HepG2 (cell line): Measurements from ENCODE around the gene LRRC73. TPM values are rescaled to one million over a fixed set of nuclear protein-coding genes. Genes with fewer than 3 reads are reported as not detected.

Source experiments
- ADNP ChIP-seq: sonication (generic); formaldehyde crosslinking; IDR thresholded peaks from 2 replicates; pipeline ENCODE4 v1.4.0; 2020; ENCODE audit warnings: missing genetic modification reagents
- AKAP8 ChIP-seq: sonication (generic); formaldehyde crosslinking; IDR thresholded peaks from 2 replicates; pipeline ENCODE4 v1.5.1; 2020; ENCODE audit warnings: mild to moderate bottlenecking, missing genetic modification reagents
- ARHGAP35 ChIP-seq: sonication (generic); formaldehyde crosslinking; IDR thresholded peaks from 2 replicates; pipeline ENCODE4 v1.9.0; 2022; ENCODE audit warnings: mild to moderate bottlenecking, inconsistent platforms, moderate library complexity, missing genetic modification reagents, borderline replicate concordance
- ATAD3A ChIP-seq: sonication (generic); formaldehyde crosslinking; IDR thresholded peaks from 2 replicates; pipeline ENCODE4 v1.4.0; 2020; ENCODE audit warnings: missing genetic modification reagents
- ATF7 ChIP-seq, 2 experiments: fragments of 450-650 bp in 1 of 2; sonication (generic) in 1 of 2; formaldehyde crosslinking in 1 of 2; IDR thresholded peaks; 2 replicates each; pipeline versions ENCODE4 v1.4.0 to v1.6.1; 2016 to 2020; ENCODE audit warnings: antibody characterized with exemption in 1 of 2, mild to moderate bottlenecking in 1 of 2, missing genetic modification reagents in 1 of 2
- CC2D1A ChIP-seq: sonication (generic); formaldehyde crosslinking; IDR thresholded peaks from 2 replicates; pipeline ENCODE4 v1.8.1; 2023; ENCODE audit warnings: mild to moderate bottlenecking, missing genetic modification reagents
- EEA1 ChIP-seq: sonication (generic); formaldehyde crosslinking; IDR thresholded peaks from 2 replicates; pipeline ENCODE4 v1.5.1; 2020; ENCODE audit warnings: mild to moderate bottlenecking, missing genetic modification reagents, borderline replicate concordance
- FIP1L1 ChIP-seq: fragments of 200-400 bp; formaldehyde crosslinking; IDR thresholded peaks from 2 replicates; pipeline ENCODE4 v1.6.1; 2018; ENCODE audit warnings: low read depth, mild to moderate bottlenecking, low read length, moderate library complexity, borderline replicate concordance; ENCODE audit not compliant: insufficient read depth
- FOXM1 ChIP-seq: sonication (generic); formaldehyde crosslinking; IDR thresholded peaks from 2 replicates; pipeline ENCODE4 v1.5.0; 2020; ENCODE audit warnings: missing genetic modification reagents
- GATAD2A ChIP-seq: IDR thresholded peaks from 2 replicates; pipeline ENCODE4 v1.6.1; 2016
- KDM2A ChIP-seq: sonication (generic); formaldehyde crosslinking; IDR thresholded peaks from 2 replicates; pipeline ENCODE4 v1.4.0; 2020; ENCODE audit warnings: low read depth, missing genetic modification reagents, borderline replicate concordance
- MZF1 ChIP-seq: sonication (generic); formaldehyde crosslinking; IDR thresholded peaks from 2 replicates; pipeline ENCODE4 v1.8.1; 2023; ENCODE audit warnings: mild to moderate bottlenecking, missing genetic modification reagents, borderline replicate concordance
- RFXANK ChIP-seq: IDR thresholded peaks from 2 replicates; pipeline ENCODE4 v1.6.1; 2016
- SMAD9 ChIP-seq: sonication (generic); formaldehyde crosslinking; IDR thresholded peaks from 2 replicates; pipeline ENCODE4 v1.5.1; 2020; ENCODE audit warnings: mild to moderate bottlenecking, missing genetic modification reagents
- SP2 ChIP-seq: sonication (generic); formaldehyde crosslinking; IDR thresholded peaks from 2 replicates; pipeline ENCODE4 v1.5.1; 2020; ENCODE audit warnings: mild to moderate bottlenecking, missing genetic modification reagents
- TFE3 ChIP-seq: IDR thresholded peaks from 2 replicates; pipeline ENCODE4 v1.6.1; 2016
- ZBTB38 ChIP-seq: sonication (generic); formaldehyde crosslinking; IDR thresholded peaks from 2 replicates; pipeline ENCODE4 v1.5.1; 2020; ENCODE audit warnings: mild to moderate bottlenecking, missing genetic modification reagents
- ZC3H4 ChIP-seq: sonication (generic); formaldehyde crosslinking; IDR thresholded peaks from 2 replicates; pipeline ENCODE4 v1.4.0; 2020; ENCODE audit warnings: missing genetic modification reagents, borderline replicate concordance
- ZKSCAN5 ChIP-seq: sonication (generic); formaldehyde crosslinking; IDR thresholded peaks from 2 replicates; pipeline ENCODE4 v1.5.1; 2020; ENCODE audit warnings: mild to moderate bottlenecking, missing genetic modification reagents
- ZNF207 ChIP-seq: fragments of 450-650 bp; IDR thresholded peaks from 2 replicates; pipeline ENCODE4 v1.6.1; 2016; ENCODE audit warnings: antibody characterized with exemption, borderline replicate concordance
- ZNF30 ChIP-seq: sonication (generic); formaldehyde crosslinking; IDR thresholded peaks from 2 replicates; pipeline ENCODE4 v1.5.0; 2020; ENCODE audit warnings: mild to moderate bottlenecking, missing genetic modification reagents
- ZNF331 ChIP-seq: sonication (generic); formaldehyde crosslinking; IDR thresholded peaks from 2 replicates; pipeline ENCODE4 v1.4.0; 2020; ENCODE audit warnings: missing genetic modification reagents
- ZNF383 ChIP-seq: sonication (generic); formaldehyde crosslinking; IDR thresholded peaks from 2 replicates; pipeline ENCODE4 v1.4.0; 2020; ENCODE audit warnings: missing genetic modification reagents, mild to moderate bottlenecking, borderline replicate concordance
- ZNF44 ChIP-seq: sonication (generic); formaldehyde crosslinking; IDR thresholded peaks from 2 replicates; pipeline ENCODE4 v1.5.1; 2020; ENCODE audit warnings: mild to moderate bottlenecking, missing genetic modification reagents
- ZNF619 ChIP-seq: sonication (generic); formaldehyde crosslinking; IDR thresholded peaks from 2 replicates; pipeline ENCODE4 v1.4.0; 2020; ENCODE audit warnings: mild to moderate bottlenecking, missing genetic modification reagents
- ZNF678 ChIP-seq: sonication (generic); formaldehyde crosslinking; IDR thresholded peaks from 2 replicates; pipeline ENCODE4 v1.4.0; 2020; ENCODE audit warnings: mild to moderate bottlenecking, missing genetic modification reagents
- ZNF710 ChIP-seq: sonication (generic); formaldehyde crosslinking; IDR thresholded peaks from 2 replicates; pipeline ENCODE4 v1.5.0; 2020; ENCODE audit warnings: mild to moderate bottlenecking, missing genetic modification reagents, borderline replicate concordance
- ZNF788 ChIP-seq: sonication (generic); formaldehyde crosslinking; IDR thresholded peaks from 2 replicates; pipeline ENCODE4 v1.5.0; 2020; ENCODE audit warnings: mild to moderate bottlenecking, missing genetic modification reagents, borderline replicate concordance
- polyA plus RNA-seq, 8 experiments: library from polyadenylated mRNA; depleted of rRNA in 3 of 8; stranded (reverse) in 7 of 8; unstranded in 1 of 8; fragments of >200 nt; fragmentation: Illumina TruSeq in 4 of 8; extraction: Trizol in 4 of 8; gene quantifications; 2 replicates each; pipeline versions ENCODE4 v1.2.1 to v1.2.3, GENCODE V29; 2011 to 2016; ENCODE audit warnings: low read depth in 4 of 8, missing spikeins in 1 of 8, mixed read lengths in 1 of 8; ENCODE audit not compliant: insufficient read depth in 1 of 8
- total RNA-seq, 5 experiments: library from RNA; depleted of rRNA; stranded (reverse); fragments of >200 nt; fragmentation: Illumina TruSeq; extraction: Trizol; gene quantifications; 2 replicates each; pipeline ENCODE4 v1.2.3, GENCODE V29; 2016; ENCODE audit warnings: low read depth in 1 of 5

LRRC73 gene
- total and polyA plus RNA-seq, 2 of the 13 experiments (the other 11 are each of a cell fraction or from before 2014, with no cell fraction given): 0.11 to 0.12 TPM

- TF ChIP-seq ATAD3A: no peak
- TF ChIP-seq ZNF383 (CRISPR knock-in tag): no peak
- TF ChIP-seq ZNF619 (CRISPR knock-in tag): no peak
- no peak for TF ChIP-seq ZKSCAN5 (CRISPR knock-in tag)
- TF ChIP-seq EEA1 (CRISPR knock-in tag): no peak
- no peak for TF ChIP-seq SMAD9
- TF ChIP-seq ZNF30 (CRISPR knock-in tag): no peak
- peak; percentile 23; the same call in 1 of the 2 replicates for TF ChIP-seq ZNF331
- TF ChIP-seq ATF7 (IDR thresholded peaks at IDR 0.05): no peak
- TF ChIP-seq ATF7 (CRISPR knock-in tag; IDR thresholded peaks at IDR 0.05): no peak
- no peak for TF ChIP-seq ZC3H4
- no peak for TF ChIP-seq ZNF788 (CRISPR knock-in tag)
- TF ChIP-seq GATAD2A: peak; percentile 67
- peak; percentile 27; the same call in 1 of the 2 replicates for TF ChIP-seq TFE3
- no peak for TF ChIP-seq ZBTB38 (CRISPR knock-in tag)
- no peak for TF ChIP-seq ZNF207
- TF ChIP-seq AKAP8: peak; percentile 25; the same call in 1 of the 2 replicates
- no peak for TF ChIP-seq ADNP (CRISPR knock-in tag)
- 0 out of 2 replicates have a peak, but pooled peaks have one; percentile 34 for TF ChIP-seq RFXANK (CRISPR knock-in tag)
- TF ChIP-seq SP2: 0 out of 2 replicates have a peak, but pooled peaks have one; percentile 14
- TF ChIP-seq KDM2A (CRISPR knock-in tag): peak; percentile 79
- no peak for TF ChIP-seq FOXM1 (CRISPR knock-in tag)
- TF ChIP-seq FIP1L1: 0 out of 2 replicates have a peak, but pooled peaks have one; percentile 56
- TF ChIP-seq ZNF678 (CRISPR knock-in tag): no peak
- 0 out of 2 replicates have a peak, but pooled peaks have one; percentile 27 for TF ChIP-seq ZNF44 (CRISPR knock-in tag)
- TF ChIP-seq ZNF710 (CRISPR knock-in tag): peak; percentile 68; the same call in 1 of the 2 replicates
- TF ChIP-seq CC2D1A (CRISPR knock-in tag): 0 out of 2 replicates have a peak, but pooled peaks have one; percentile 41
- TF ChIP-seq MZF1: no peak
- 0 out of 2 replicates have a peak, but pooled peaks have one; percentile 18 for TF ChIP-seq ARHGAP35
Measured at GRCh38 chr6:43506667-43507471, 3.3 kb downstream of the LRRC73 start (continued).
